Hepatocyte (in vitro differentiated cells): Measurements from ENCODE around the gene ATOH8. TPM values are rescaled to one million over a fixed set of nuclear protein-coding genes. Genes with fewer than 3 reads are reported as not detected.
A peak's percentile ranks its signal among the peaks of the same experiment; 100 is the strongest.

ENCODE experiments used
- DNase-seq: peaks from one replicate; pipeline ENCODE4 v3.0.0-alpha.2; 2016; ENCODE audit warnings: low spot score
- H2AFZ ChIP-seq: fragments of 200-600 bp; sonication (generic); 2 replicates; pipeline ENCODE4 v1.6.0; 2016; ENCODE audit warnings: antibody characterized with exemption, mild to moderate bottlenecking
- H3K27ac ChIP-seq: fragments of 200-600 bp; sonication (generic); 2 replicates; pipeline ENCODE4 v1.5.1; 2016; ENCODE audit warnings: mild to moderate bottlenecking
- H3K27me3 ChIP-seq: fragments of 200-600 bp; sonication (generic); 2 replicates; pipeline ENCODE4 v1.6.1; 2016
- H3K36me3 ChIP-seq: fragments of 200-600 bp; sonication (generic); replicated peaks from 2 replicates; pipeline ENCODE4 v1.5.1; 2016; ENCODE audit warnings: low read depth; ENCODE audit not compliant: insufficient read depth
- H3K4me1 ChIP-seq: fragments of 200-600 bp; sonication (generic); 2 replicates; pipeline ENCODE4 v1.5.1; 2016; ENCODE audit warnings: mild to moderate bottlenecking, moderate library complexity; ENCODE audit not compliant: insufficient read depth
- H3K4me2 ChIP-seq: fragments of 200-600 bp; sonication (generic); 2 replicates; pipeline ENCODE4 v1.6.0; 2016
- H3K4me3 ChIP-seq: fragments of 200-600 bp; sonication (generic); 2 replicates; pipeline ENCODE4 v1.5.1; 2016; ENCODE audit warnings: mild to moderate bottlenecking
- H3K79me2 ChIP-seq: fragments of 200-600 bp; sonication (generic); 2 replicates; pipeline ENCODE4 v1.6.0; 2017; ENCODE audit warnings: mild to moderate bottlenecking
- H3K9me2 ChIP-seq: fragments of 200-600 bp; sonication (generic); replicated peaks from 2 replicates; pipeline ENCODE4 v1.6.0; 2017; ENCODE audit warnings: mild to moderate bottlenecking; ENCODE audit not compliant: insufficient read depth
- H3K9me3 ChIP-seq: fragments of 200-600 bp; sonication (generic); 2 replicates; pipeline ENCODE4 v1.5.1; 2016; ENCODE audit warnings: low read depth, mild to moderate bottlenecking
- H4K20me1 ChIP-seq: fragments of 200-600 bp; sonication (generic); 2 replicates; pipeline ENCODE4 v1.6.0; 2016; ENCODE audit warnings: mild to moderate bottlenecking; ENCODE audit not compliant: insufficient read depth, poor library complexity, severe bottlenecking
- CTCF ChIP-seq: fragments of 200-600 bp; sonication (generic); IDR thresholded peaks from 2 replicates; pipeline ENCODE4 v1.5.1; 2016; ENCODE audit warnings: antibody characterized with exemption, mild to moderate bottlenecking; ENCODE audit not compliant: poor library complexity
- EZH2 ChIP-seq: fragments of 200-600 bp; sonication (generic); IDR thresholded peaks from 2 replicates; pipeline ENCODE4 v1.6.1; 2016; ENCODE audit warnings: antibody characterized with exemption, mild to moderate bottlenecking, borderline replicate concordance
- EZH2phosphoT487 ChIP-seq: fragments of 200-600 bp; sonication (generic); IDR thresholded peaks from one replicate; pipeline ENCODE4 v1.6.1; 2018; ENCODE audit warnings: antibody characterized with exemption, mild to moderate bottlenecking, low read depth, moderate library complexity; ENCODE audit not compliant: unreplicated experiment, severe bottlenecking
- WGBS: methylation state at CpG from one replicate; pipeline ENCODE4 v1.1.6; 2016; ENCODE audit warnings: low lambda C conversion rate; ENCODE audit errors: missing lambda C conversion rate; 5-methylcytosine and 5-hydroxymethylcytosine counted together
- polyA plus RNA-seq: library from polyadenylated mRNA; unstranded; fragments of >200 nt; fragmentation: Nextera tagmentation; extraction: Ambion mirVana; gene quantifications from 2 replicates; pipeline ENCODE4 v1.2.1, GENCODE V29; 2016
- total RNA-seq: library from RNA; depleted of rRNA; stranded (reverse); fragments of >200 nt; gene quantifications from 2 replicates; pipeline ENCODE4 v1.2.3, GENCODE V29; 2014

The ATOH8 gene
- total and polyA plus RNA-seq, 2 experiments from 2014 or later: 1.3 to 2.0 TPM

- no peak overlapping the region for H3K4me3 ChIP-seq
- H2AFZ ChIP-seq: no peak overlapping the region
- H3K36me3 ChIP-seq: no peaks in the 10 kb centered on the region
- no peak overlapping the region for H3K4me2 ChIP-seq
- no peaks in the 10 kb centered on the region for H4K20me1 ChIP-seq
- no peaks in the 10 kb centered on the region for H3K79me2 ChIP-seq
- TF ChIP-seq CTCF (no peak), EZH2 (no peak), EZH2phosphoT487 (no peak)
- peak overlapping the region; percentile 54 for H3K27ac ChIP-seq
- peaks cover 8% of the 10 kb centered on the region for H3K4me1 ChIP-seq
- H3K27me3 ChIP-seq: no peaks in the 10 kb centered on the region
- 86% methylated on average over 4 of the region's 4 CpGs for WGBS
- H3K9me2 ChIP-seq: no peaks in the 10 kb centered on the region
- DNase-seq: peak; percentile 58
- H3K9me3 ChIP-seq: no peaks in the 10 kb centered on the region
Measured at GRCh38 chr2:85737481-85737880, 16.3 kb upstream of the ATOH8 start.

DNA sequence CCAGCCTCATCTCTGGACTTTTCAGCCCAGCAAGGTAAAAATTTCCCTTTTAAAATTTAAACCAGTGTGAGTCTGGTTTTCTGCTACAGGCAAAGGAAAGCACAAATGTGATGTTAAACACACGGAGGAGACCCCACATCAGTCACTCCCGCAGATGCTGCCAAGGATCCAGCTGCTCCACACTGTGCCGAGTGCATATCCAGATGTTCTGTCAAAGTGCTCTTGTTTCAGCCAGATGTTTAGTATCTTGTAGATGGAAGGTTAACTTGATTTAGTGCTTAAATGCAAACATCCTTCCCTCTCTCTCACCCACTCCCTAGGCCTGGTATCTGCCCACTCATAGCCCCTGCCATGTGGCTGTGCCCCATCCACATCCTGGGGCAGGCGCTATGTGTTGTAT lies 15.8 kb upstream of the ATOH8 start:
- Histone ChIP-seq H3K9me3 (no peaks in the 10 kb centered on the region), H3K36me3 (no peaks in the 10 kb centered on the region), H3K4me1 (peaks cover 12% of the 10 kb centered on the region), H4K20me1 (no peaks in the 10 kb centered on the region), H3K9me2 (no peaks in the 10 kb centered on the region), H3K27ac (peak overlapping the region; percentile 63), H3K79me2 (no peaks in the 10 kb centered on the region), H3K4me2 (no peak overlapping the region), H3K27me3 (no peaks in the 10 kb centered on the region), H3K4me3 (no peak overlapping the region), H2AFZ (no peak overlapping the region)
- DNase-seq: no peak
- no peak for TF ChIP-seq CTCF
- no peak for TF ChIP-seq EZH2
- no peak for TF ChIP-seq EZH2phosphoT487
- WGBS: 58% methylated on average over 4 of the region's 4 CpGs

- H4K20me1 ChIP-seq: no peaks in the 10 kb centered on the region
- DNase-seq: no peak
Measured at GRCh38 chr2:85740193-85740592, 13.6 kb upstream of the ATOH8 start.

More at GRCh38 chr2:85740193-85740592, 13.6 kb upstream of the ATOH8 start:
- Histone ChIP-seq H3K4me1 (peaks cover 32% of the 10 kb centered on the region), H2AFZ (no peak overlapping the region), H3K4me3 (no peak overlapping the region), H3K27me3 (peaks cover under 1% of the 10 kb centered on the region), H3K9me3 (no peaks in the 10 kb centered on the region), H3K36me3 (no peaks in the 10 kb centered on the region), H3K79me2 (no peaks in the 10 kb centered on the region), H3K9me2 (no peaks in the 10 kb centered on the region), H3K4me2 (no peak overlapping the region), H3K27ac (no peak overlapping the region)
- no peak for TF ChIP-seq EZH2
- TF ChIP-seq EZH2phosphoT487: no peak
- TF ChIP-seq CTCF: no peak
- 93% methylated on average over 4 of the region's 4 CpGs for WGBS
